Measurements from ENCODE around the gene RASAL2. TPM values are rescaled to one million over a fixed set of nuclear protein-coding genes. Genes with fewer than 3 reads are reported as not detected.
A peak's percentile ranks its signal among the peaks of the same experiment; 100 is the strongest.

RASAL2 gene
- total and polyA plus RNA-seq, 2 of the 13 experiments (the other 11 are each of a cell fraction or from before 2014, with no cell fraction given): 5.4 to 5.9 TPM

DNA sequence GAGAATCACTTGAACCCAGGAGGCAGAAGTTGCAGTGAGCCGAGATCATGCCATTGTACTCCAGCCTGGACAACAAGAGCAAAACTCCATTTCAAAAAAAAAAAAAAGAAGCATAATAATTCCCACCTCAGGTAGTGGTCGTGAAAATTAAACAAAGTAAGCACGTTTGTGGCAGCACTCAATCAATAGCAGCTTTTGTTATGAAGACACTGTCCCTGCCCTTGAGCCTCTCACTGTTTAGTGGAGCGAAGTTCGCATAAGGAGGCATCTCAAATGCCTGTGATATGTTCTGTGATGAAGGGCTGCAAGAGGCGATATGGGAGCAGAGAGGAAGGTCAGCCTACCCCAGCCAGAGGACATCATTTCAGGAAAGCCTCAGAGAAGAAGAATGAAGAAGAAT is 43.8 kb upstream of the RASAL2 start (continued):
- TF ChIP-seq FLYWCH1 (CRISPR knock-in tag; IDR thresholded peaks at IDR 0.05) (no peak), NONO (IDR thresholded peaks at IDR 0.05) (no peak), NONO (CRISPR knock-in tag; conservative IDR thresholded peaks at IDR 0.05) (peak; percentile 45; the same call in 1 of the 2 replicates), KDM4B (CRISPR knock-in tag; IDR thresholded peaks at IDR 0.05) (no peak), MEIS1 (CRISPR knock-in tag; IDR thresholded peaks at IDR 0.05; ENCODE audit: borderline replicate concordance) (no peak), KDM3A (CRISPR knock-in tag; IDR thresholded peaks at IDR 0.05; ENCODE audit: low read depth) (no peak), PAF1 (CRISPR knock-in tag; IDR thresholded peaks at IDR 0.05) (no peak), IRF2 (CRISPR knock-in tag; IDR thresholded peaks at IDR 0.05) (peak; percentile 58; the same call in 1 of the 2 replicates), ZKSCAN1 (IDR thresholded peaks at IDR 0.05; ENCODE audit: low read length) (no peak), ZFP36L1 (CRISPR knock-in tag; IDR thresholded peaks at IDR 0.05) (no peak), MLLT10 (CRISPR knock-in tag; IDR thresholded peaks at IDR 0.05) (no peak), ZNF724P (CRISPR knock-in tag; IDR thresholded peaks at IDR 0.05; ENCODE audit: borderline replicate concordance) (no peak), HNF4G (IDR thresholded peaks at IDR 0.05; ENCODE audit: borderline replicate concordance, low read depth, low read length) (no peak), HNF4G (CRISPR knock-in tag; IDR thresholded peaks at IDR 0.05; ENCODE audit: borderline replicate concordance, low read depth) (no peak; the same call in 1 of the 2 replicates), POGZ (CRISPR knock-in tag; IDR thresholded peaks at IDR 0.05) (peak; percentile 64; the same call in 1 of the 2 replicates)
- TF ChIP-seq, protein P1, sequence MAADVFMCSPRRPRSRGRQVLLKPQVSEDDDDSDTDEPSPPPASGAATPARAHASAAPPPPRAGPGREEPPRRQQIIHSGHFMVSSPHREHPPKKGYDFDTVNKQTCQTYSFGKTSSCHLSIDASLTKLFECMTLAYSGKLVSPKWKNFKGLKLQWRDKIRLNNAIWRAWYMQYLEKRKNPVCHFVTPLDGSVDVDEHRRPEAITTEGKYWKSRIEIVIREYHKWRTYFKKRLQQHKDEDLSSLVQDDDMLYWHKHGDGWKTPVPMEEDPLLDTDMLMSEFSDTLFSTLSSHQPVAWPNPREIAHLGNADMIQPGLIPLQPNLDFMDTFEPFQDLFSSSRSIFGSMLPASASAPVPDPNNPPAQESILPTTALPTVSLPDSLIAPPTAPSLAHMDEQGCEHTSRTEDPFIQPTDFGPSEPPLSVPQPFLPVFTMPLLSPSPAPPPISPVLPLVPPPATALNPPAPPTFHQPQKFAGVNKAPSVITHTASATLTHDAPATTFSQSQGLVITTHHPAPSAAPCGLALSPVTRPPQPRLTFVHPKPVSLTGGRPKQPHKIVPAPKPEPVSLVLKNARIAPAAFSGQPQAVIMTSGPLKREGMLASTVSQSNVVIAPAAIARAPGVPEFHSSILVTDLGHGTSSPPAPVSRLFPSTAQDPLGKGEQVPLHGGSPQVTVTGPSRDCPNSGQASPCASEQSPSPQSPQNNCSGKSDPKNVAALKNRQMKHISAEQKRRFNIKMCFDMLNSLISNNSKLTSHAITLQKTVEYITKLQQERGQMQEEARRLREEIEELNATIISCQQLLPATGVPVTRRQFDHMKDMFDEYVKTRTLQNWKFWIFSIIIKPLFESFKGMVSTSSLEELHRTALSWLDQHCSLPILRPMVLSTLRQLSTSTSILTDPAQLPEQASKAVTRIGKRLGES (CRISPR knock-in tag; IDR thresholded peaks at IDR 0.05; ENCODE audit: borderline replicate concordance): no peak
- TF ChIP-seq, protein P2, sequence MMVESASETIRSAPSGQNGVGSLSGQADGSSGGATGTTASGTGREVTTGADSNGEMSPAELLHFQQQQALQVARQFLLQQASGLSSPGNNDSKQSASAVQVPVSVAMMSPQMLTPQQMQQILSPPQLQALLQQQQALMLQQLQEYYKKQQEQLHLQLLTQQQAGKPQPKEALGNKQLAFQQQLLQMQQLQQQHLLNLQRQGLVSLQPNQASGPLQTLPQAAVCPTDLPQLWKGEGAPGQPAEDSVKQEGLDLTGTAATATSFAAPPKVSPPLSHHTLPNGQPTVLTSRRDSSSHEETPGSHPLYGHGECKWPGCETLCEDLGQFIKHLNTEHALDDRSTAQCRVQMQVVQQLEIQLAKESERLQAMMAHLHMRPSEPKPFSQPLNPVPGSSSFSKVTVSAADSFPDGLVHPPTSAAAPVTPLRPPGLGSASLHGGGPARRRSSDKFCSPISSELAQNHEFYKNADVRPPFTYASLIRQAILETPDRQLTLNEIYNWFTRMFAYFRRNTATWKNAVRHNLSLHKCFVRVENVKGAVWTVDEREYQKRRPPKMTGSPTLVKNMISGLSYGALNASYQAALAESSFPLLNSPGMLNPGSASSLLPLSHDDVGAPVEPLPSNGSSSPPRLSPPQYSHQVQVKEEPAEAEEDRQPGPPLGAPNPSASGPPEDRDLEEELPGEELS (CRISPR knock-in tag; IDR thresholded peaks at IDR 0.05): peak; percentile 73
- TF ChIP-seq, protein P3, sequence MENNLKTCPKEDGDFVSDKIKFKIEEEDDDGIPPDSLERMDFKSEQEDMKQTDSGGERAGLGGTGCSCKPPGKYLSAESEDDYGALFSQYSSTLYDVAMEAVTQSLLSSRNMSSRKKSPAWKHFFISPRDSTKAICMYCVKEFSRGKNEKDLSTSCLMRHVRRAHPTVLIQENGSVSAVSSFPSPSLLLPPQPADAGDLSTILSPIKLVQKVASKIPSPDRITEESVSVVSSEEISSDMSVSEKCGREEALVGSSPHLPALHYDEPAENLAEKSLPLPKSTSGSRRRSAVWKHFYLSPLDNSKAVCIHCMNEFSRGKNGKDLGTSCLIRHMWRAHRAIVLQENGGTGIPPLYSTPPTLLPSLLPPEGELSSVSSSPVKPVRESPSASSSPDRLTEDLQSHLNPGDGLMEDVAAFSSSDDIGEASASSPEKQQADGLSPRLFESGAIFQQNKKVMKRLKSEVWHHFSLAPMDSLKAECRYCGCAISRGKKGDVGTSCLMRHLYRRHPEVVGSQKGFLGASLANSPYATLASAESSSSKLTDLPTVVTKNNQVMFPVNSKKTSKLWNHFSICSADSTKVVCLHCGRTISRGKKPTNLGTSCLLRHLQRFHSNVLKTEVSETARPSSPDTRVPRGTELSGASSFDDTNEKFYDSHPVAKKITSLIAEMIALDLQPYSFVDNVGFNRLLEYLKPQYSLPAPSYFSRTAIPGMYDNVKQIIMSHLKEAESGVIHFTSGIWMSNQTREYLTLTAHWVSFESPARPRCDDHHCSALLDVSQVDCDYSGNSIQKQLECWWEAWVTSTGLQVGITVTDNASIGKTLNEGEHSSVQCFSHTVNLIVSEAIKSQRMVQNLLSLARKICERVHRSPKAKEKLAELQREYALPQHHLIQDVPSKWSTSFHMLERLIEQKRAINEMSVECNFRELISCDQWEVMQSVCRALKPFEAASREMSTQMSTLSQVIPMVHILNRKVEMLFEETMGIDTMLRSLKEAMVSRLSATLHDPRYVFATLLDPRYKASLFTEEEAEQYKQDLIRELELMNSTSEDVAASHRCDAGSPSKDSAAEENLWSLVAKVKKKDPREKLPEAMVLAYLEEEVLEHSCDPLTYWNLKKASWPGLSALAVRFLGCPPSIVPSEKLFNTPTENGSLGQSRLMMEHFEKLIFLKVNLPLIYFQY (CRISPR knock-in tag; IDR thresholded peaks at IDR 0.05; ENCODE audit: borderline replicate concordance): no peak
- TF ChIP-seq, protein P4, sequence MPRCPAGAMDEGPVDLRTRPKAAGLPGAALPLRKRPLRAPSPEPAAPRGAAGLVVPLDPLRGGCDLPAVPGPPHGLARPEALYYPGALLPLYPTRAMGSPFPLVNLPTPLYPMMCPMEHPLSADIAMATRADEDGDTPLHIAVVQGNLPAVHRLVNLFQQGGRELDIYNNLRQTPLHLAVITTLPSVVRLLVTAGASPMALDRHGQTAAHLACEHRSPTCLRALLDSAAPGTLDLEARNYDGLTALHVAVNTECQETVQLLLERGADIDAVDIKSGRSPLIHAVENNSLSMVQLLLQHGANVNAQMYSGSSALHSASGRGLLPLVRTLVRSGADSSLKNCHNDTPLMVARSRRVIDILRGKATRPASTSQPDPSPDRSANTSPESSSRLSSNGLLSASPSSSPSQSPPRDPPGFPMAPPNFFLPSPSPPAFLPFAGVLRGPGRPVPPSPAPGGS (CRISPR knock-in tag; IDR thresholded peaks at IDR 0.05): no peak

Data from HepG2 (cell line).